Midbrain (tissue), 1 donor: Measurements from ENCODE around the gene TPK1.
"Not testable (repeated sequence)": the region's sequence is repeated elsewhere in the genome, so short reads cannot be mapped to it uniquely, and the experiment has no call there.

Source experiments
- DNase-seq: peaks from one replicate; lab custom pipeline; 2025; lab: John Stamatoyannopoulos, UW

TPK1 gene

GRCh38 chr7:144629598-144629997 lies 206.3 kb downstream of the TPK1 start:
- DNase-seq: no peak

DNA sequence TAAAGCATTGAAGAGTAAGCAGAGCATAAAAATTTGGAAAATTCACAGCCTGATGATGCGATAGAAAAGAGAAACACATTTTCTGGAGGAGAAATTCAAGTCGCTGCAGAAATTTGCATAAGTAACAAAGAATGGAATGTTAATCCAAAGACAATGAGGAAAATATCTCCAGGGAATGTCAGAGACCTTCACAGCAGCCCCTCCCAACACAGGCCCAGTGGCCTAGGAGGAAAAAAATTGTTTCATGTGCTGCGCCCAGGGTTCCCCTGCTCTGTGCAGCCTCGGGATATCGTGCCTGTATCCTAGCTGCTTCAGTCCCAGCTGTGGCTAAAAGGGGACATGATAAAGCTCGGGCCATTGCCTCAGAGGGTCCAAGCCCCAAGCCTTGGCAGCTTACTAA lies 206.8 kb downstream of the TPK1 start:
- DNase-seq: no peak

GRCh38 chr7:144628176-144628575 lies 207.7 kb downstream of the TPK1 start:
- no peak for DNase-seq

- DNase-seq: no peak
Observed at GRCh38 chr7:144622745-144623144, 213.1 kb downstream of the TPK1 start.

GRCh38 chr7:144606261-144606660 lies 229.6 kb downstream of the TPK1 start:
- no peak for DNase-seq

- no peak for DNase-seq
Observed at GRCh38 chr7:144596953-144597352, 238.9 kb downstream of the TPK1 start.

GRCh38 chr7:144594580-144594979 lies 241.3 kb downstream of the TPK1 start:
- no peak for DNase-seq

DNA sequence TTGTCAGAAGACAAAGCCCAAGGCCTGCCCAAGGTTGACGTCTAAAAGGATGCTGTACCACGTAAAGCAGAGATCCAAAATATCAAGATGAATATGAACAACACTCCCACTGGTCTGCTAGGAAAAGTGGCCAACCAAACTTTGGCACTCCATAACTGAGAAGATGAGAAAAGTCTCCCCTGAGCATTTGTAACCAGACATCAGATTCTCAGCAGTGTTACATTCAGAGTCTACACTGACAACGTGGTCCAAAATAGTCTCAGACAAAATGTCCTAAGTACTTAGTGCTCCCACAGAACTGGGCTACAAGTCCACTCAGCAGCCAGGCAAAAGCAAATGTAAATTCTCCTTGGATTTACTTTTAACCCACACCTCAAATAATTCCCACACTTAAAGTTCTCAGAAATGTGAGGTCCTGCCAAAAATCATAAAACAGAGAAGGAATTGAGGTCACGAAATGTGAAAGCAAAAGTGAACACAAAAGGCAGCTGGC lies 247.2 kb downstream of the TPK1 start:
- DNase-seq: no peak

GRCh38 chr7:144587701-144588100 lies 248.2 kb downstream of the TPK1 start:
- no peak for DNase-seq

DNA sequence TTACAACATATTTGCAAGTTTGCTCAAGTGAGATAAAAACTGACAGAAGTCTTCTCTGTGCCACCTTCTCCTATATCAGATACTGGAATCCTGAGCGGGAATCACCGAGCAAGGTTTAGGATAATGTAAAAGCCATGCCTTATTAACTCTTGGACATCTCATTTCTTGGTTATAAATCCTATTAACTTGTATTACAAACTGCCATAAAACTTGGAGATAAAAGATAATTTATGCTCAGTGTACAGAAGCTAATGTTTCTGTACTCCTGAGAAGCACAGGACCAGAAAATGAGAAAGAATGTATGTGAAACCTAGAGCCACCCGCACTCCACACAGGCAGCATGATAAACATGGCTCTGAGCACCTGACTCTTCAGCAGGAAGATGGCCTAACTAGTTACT lies 251.1 kb downstream of the TPK1 start:
- DNase-seq: no peak

DNA sequence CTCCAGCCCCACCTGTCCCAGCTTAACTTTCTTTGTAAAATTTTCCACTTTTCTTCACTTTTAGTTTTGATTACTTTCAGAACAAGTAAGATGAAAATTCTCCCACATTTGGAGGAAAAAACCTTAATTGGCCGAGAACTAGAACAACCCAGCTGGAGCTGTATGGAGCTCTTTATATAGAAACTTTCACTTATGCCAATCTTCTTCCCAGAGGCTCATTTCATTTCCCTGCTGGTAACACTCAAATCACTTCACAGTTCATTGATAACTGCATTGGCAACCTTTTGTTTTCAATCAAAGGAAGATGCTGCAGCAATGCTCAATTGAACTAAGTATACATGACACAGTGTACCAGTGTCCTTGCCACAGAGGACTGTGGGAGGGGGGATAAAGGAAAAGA lies 256.2 kb downstream of the TPK1 start:
- no peak for DNase-seq

GRCh38 chr7:144575456-144575855 lies 260.4 kb downstream of the TPK1 start:
- DNase-seq: no peak

DNA sequence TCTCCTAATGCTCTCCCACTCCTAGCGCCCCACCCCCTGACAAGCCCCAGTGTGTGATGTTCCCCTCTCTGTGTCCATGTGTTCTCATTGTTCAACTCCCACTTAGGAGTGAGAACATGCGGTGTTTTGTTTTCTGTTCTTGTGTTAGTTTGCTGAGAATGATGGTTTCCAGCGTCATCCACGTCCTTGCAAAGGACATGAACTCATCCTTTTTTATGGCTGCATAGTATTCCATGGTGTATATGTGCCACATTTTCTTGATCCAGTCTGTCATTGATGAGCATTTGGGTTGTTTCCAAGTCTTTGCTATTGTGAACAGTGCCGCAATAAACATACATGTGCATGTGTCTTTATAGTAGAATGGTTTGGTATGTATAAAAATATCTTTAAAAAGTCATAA lies 261.1 kb downstream of the TPK1 start:
- not testable (repeated sequence) for DNase-seq

GRCh38 chr7:144568233-144568632 lies 267.6 kb downstream of the TPK1 start:
- no peak for DNase-seq

DNA sequence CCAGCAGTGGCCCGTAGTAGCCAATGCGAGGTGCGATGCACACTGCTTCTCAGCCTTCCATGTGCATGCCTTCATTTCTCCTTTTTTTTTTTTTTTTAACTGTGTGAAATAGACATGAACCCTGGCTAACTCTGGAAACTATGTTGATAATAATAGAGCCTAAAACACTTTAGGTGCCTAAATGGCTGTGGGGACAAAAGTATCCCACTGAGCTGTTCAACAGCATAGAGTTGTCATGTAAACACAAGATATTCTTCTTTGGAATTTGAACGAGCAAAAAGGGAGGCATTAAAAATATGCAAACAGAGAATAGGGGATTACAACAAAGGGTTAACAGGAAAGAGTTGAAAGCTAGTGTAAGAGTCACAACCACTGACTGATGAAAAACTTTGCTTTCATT lies 270.3 kb downstream of the TPK1 start:
- no peak for DNase-seq

GRCh38 chr7:144549861-144550260 lies 286.0 kb downstream of the TPK1 start:
- no peak for DNase-seq

- no peak for DNase-seq
Observed at GRCh38 chr7:144548556-144548955, 287.3 kb downstream of the TPK1 start.

DNA sequence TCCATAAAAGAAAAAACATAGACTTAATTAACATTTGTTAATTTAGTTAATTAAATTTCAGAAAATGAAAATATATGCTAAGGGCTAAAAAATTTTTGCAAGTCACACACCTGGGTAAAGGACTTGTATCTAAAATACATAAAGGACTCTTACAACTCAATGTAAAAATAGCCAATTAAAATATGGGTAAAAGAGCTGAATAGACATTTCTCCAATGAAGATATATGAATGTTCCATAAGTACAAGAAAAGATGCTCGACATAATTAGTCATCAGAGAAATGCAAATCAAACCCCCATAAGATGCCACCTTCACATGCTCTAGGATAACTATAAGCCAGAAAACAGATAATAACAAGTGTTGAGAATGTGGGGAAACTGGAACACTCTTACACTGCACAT lies 288.0 kb downstream of the TPK1 start:
- no peak for DNase-seq

DNA sequence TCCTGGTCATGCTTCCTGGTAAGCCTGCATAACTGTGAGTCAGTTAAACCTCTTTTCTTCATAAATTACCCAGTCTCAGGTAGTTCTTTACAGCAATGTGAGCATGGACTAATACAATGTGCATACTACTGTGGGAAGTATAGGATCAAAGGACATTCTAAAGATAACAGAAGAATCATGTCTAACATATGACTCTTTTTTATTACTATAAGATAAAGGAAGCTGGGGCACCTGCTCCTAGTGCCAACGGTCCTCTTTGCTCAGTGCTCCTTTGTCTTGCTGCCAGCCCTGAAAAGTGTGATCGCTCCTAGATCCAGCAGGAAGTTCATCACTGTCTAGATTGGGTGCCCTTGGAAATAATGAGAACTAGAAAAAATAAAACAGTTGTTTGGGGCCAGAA lies 289.1 kb downstream of the TPK1 start:
- no peak for DNase-seq

GRCh38 chr7:144545330-144545729 lies 290.5 kb downstream of the TPK1 start:
- DNase-seq: no peak

DNA sequence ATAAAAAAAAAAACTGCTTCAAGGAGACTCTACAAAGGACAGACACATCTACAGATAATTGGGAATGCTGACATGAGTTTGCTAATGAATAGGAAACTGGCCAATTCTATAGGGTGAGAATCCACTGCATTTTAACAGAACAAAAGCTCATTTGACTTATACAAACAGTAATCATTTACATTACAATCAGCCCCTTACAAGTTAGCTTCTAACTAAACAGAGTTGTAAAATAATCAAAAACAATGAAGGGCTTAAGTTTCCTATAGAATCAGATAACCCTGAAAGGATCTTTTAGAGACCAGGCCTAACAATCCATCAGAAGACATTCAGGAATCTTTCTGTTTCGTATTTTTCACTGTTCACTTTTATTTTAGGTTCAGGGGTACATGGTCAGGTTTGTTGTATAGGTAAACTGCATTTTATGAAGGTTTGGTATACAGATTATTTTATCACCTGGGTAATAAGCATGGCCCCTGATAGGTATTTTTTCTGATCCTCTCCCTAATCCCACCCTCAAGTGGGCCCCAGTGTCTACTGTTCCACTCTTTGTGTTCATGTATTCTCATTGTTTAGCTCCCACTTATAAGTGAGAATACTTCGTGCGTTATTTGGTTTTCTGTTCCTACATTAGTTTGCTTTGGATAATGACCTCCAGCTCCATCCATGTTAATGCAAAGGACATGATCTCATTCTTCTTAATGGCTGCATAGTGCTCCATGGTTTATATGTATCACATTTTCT lies 301.0 kb downstream of the TPK1 start:
- no peak for DNase-seq

- DNase-seq: no peak
Observed at GRCh38 chr7:144534196-144534595, 301.7 kb downstream of the TPK1 start.

DNA sequence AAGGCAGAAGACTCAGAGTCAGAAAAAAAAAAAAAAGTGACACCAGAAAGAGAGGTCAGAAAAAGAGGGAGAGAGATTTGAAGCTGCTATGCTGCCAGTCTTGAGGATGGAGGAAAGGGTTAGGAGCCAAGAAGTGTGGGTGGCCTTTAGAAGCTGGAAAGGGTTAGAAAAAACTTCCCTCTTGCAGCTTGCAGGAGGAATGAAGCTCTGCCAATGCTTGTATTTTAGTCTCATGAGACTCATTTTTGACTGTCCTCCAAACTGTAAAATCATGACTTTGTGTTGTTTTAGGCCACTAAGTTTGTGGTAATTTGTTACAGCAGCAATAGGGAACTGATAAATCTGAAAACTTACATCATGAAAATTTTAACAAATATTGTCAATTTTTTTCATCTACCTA lies 304.7 kb downstream of the TPK1 start:
- no peak for DNase-seq

GRCh38 chr7:144529269-144529926 lies 306.5 kb downstream of the TPK1 start:
- no peak for DNase-seq
